GM23248 (cell line): ENCODE data around the gene ARFIP1. TPM values are rescaled to one million over a fixed set of nuclear protein-coding genes. Genes with fewer than 3 reads are reported as not detected.

Source experiments
- DNase-seq: peaks from one replicate; pipeline ENCODE4 v3.0.0-alpha.2; 2015
- H2AFZ ChIP-seq: fragments of 200-600 bp; sonication (generic); 2 replicates; pipeline ENCODE4 v1.6.1; 2016; ENCODE audit warnings: antibody characterized with exemption
- H3F3A ChIP-seq: fragments of 200-600 bp; sonication (generic); 2 replicates; pipeline ENCODE4 v1.6.1; 2016; ENCODE audit warnings: mild to moderate bottlenecking, antibody characterized with exemption, mixed run types; ENCODE audit not compliant: insufficient read depth
- H3K27ac ChIP-seq: fragments of 200-600 bp; sonication (generic); 2 replicates; pipeline ENCODE4 v1.5.1; 2016; ENCODE audit warnings: mild to moderate bottlenecking
- H3K27me3 ChIP-seq: fragments of 200-600 bp; sonication (generic); replicated peaks from 2 replicates; pipeline ENCODE4 v1.6.1; 2016; ENCODE audit warnings: mild to moderate bottlenecking; ENCODE audit not compliant: insufficient read depth
- H3K36me3 ChIP-seq: fragments of 200-600 bp; sonication (generic); 2 replicates; pipeline ENCODE4 v1.6.1; 2016; ENCODE audit warnings: low read depth, mild to moderate bottlenecking
- H3K4me1 ChIP-seq: fragments of 200-600 bp; sonication (generic); 2 replicates; pipeline ENCODE4 v1.6.1; 2016; ENCODE audit warnings: mild to moderate bottlenecking; ENCODE audit not compliant: insufficient read depth
- H3K4me2 ChIP-seq: fragments of 200-600 bp; sonication (generic); one replicate; pipeline ENCODE4 v1.6.1; 2016; ENCODE audit warnings: mild to moderate bottlenecking; ENCODE audit not compliant: unreplicated experiment
- H3K4me3 ChIP-seq: fragments of 200-600 bp; sonication (generic); 2 replicates; pipeline ENCODE4 v1.5.1; 2016; ENCODE audit warnings: mild to moderate bottlenecking
- H3K79me2 ChIP-seq: fragments of 200-600 bp; sonication (generic); 2 replicates; pipeline ENCODE4 v1.6.1; 2016; ENCODE audit warnings: mild to moderate bottlenecking; ENCODE audit not compliant: insufficient read depth
- H3K9ac ChIP-seq: fragments of 200-600 bp; sonication (generic); 2 replicates; pipeline ENCODE4 v1.6.1; 2016; ENCODE audit warnings: mild to moderate bottlenecking
- H3K9me2 ChIP-seq: fragments of 200-600 bp; sonication (generic); 2 replicates; pipeline ENCODE4 v1.6.1; 2016; ENCODE audit warnings: mixed run types, mild to moderate bottlenecking, moderate library complexity; ENCODE audit not compliant: insufficient read depth
- H3K9me3 ChIP-seq: fragments of 200-600 bp; sonication (generic); one replicate; pipeline ENCODE4 v1.6.1; 2017; ENCODE audit warnings: low read depth
- H4K20me1 ChIP-seq: fragments of 200-600 bp; sonication (generic); 2 replicates; pipeline ENCODE4 v1.6.0; 2016; ENCODE audit not compliant: insufficient read depth
- EZH2 ChIP-seq: fragments of 200-600 bp; sonication (generic); IDR thresholded peaks from 2 replicates; pipeline ENCODE4 v1.6.1; 2018; ENCODE audit warnings: antibody characterized with exemption, mild to moderate bottlenecking; ENCODE audit not compliant: insufficient read depth, poor library complexity, severe bottlenecking
- EZH2phosphoT487 ChIP-seq: fragments of 200-600 bp; sonication (generic); IDR thresholded peaks from 2 replicates; pipeline ENCODE4 v1.6.1; 2018; ENCODE audit warnings: antibody characterized with exemption, moderate library complexity, mild to moderate bottlenecking, low read depth; ENCODE audit not compliant: insufficient read depth
- WGBS, 2 experiments: methylation state at CpG; one replicate each; pipeline ENCODE4 v1.1.6; 2015 to 2017; ENCODE audit warnings: low lambda C conversion rate in 2 of 2, low coverage in 1 of 2; ENCODE audit errors: missing lambda C conversion rate in 2 of 2; 5-methylcytosine and 5-hydroxymethylcytosine counted together
- in situ Hi-C: fragments of 300-500 bp; cut with MboI; formaldehyde crosslinking; loops from 2 replicates; pipeline ENCODE4 v1.15.0; 2020
- polyA plus RNA-seq: library from polyadenylated mRNA; unstranded; fragments of >200 nt; fragmentation: Nextera tagmentation; extraction: Ambion mirVana; gene quantifications from 2 replicates; pipeline ENCODE4 v1.2.1, GENCODE V29; 2016
- total RNA-seq: library from RNA; depleted of rRNA; stranded (reverse); fragments of >200 nt; shearing (Covaris generic); gene quantifications from 2 replicates; pipeline ENCODE4 v1.2.3, GENCODE V29; 2014

Gene ARFIP1
- total and polyA plus RNA-seq, 2 experiments from 2014 or later, result 40.7 to 61.4 TPM

GRCh38 chr4:152946446-152946845, 166.7 kb downstream of the ARFIP1 start:
- Histone ChIP-seq H3K27ac (no peak overlapping the region), H3K9me3 (no peaks in the 10 kb centered on the region), H3K79me2 (no peaks in the 10 kb centered on the region), H3K27me3 (no peaks in the 10 kb centered on the region), H3K4me3 (no peak overlapping the region), H3K4me1 (peaks cover 15% of the 10 kb centered on the region), H3K4me2 (no peak overlapping the region), H4K20me1 (no peaks in the 10 kb centered on the region), H3K9ac (no peak overlapping the region), H2AFZ (no peak overlapping the region), H3K36me3 (no peaks in the 10 kb centered on the region), H3F3A (peaks cover 16% of the 10 kb centered on the region), H3K9me2 (no peaks in the 10 kb centered on the region)
- in situ Hi-C loops, result no loop called here
- 92 to 97% methylated on average over 4 of the region's 4 CpGs for WGBS, 2 experiments
- no peak for DNase-seq
- TF ChIP-seq EZH2phosphoT487 (no peak), EZH2 (no peak)

- WGBS, 2 experiments, result 66 to 77% methylated on average over 2 of the region's 2 CpGs
- peaks cover 15% of the 10 kb centered on the region for H3K4me1 ChIP-seq
- no peaks in the 10 kb centered on the region for H3K79me2 ChIP-seq
- no peaks in the 10 kb centered on the region for H3K27me3 ChIP-seq
- no peaks in the 10 kb centered on the region for H3K9me3 ChIP-seq
- H2AFZ ChIP-seq, result no peak overlapping the region
- no peaks in the 10 kb centered on the region for H3K36me3 ChIP-seq
- TF ChIP-seq EZH2phosphoT487 (no peak), EZH2 (no peak)
- H3K27ac ChIP-seq, result no peak overlapping the region
- peaks cover 16% of the 10 kb centered on the region for H3F3A ChIP-seq
- H3K4me3 ChIP-seq, result no peak overlapping the region
- no peak overlapping the region for H3K9ac ChIP-seq
- H3K4me2 ChIP-seq, result no peak overlapping the region
- H4K20me1 ChIP-seq, result no peaks in the 10 kb centered on the region
- H3K9me2 ChIP-seq, result no peaks in the 10 kb centered on the region
- DNase-seq, result no peak
- in situ Hi-C loops, result no loop called here
Observed at GRCh38 chr4:152947311-152947710, 167.6 kb downstream of the ARFIP1 start.

- Histone ChIP-seq H3K36me3 (no peaks in the 10 kb centered on the region), H4K20me1 (no peaks in the 10 kb centered on the region), H3K4me2 (no peak overlapping the region), H3K27ac (no peak overlapping the region), H3K9me3 (no peaks in the 10 kb centered on the region), H3K4me1 (no peaks in the 10 kb centered on the region), H3F3A (no peaks in the 10 kb centered on the region), H3K79me2 (no peaks in the 10 kb centered on the region), H3K27me3 (no peaks in the 10 kb centered on the region), H3K9me2 (no peaks in the 10 kb centered on the region), H2AFZ (no peak overlapping the region), H3K9ac (no peak overlapping the region), H3K4me3 (no peak overlapping the region)
- in situ Hi-C loops, result no loop called here
- DNase-seq, result no peak
- TF ChIP-seq EZH2 (no peak), EZH2phosphoT487 (no peak)
- WGBS, 2 experiments, result 88 to 94% methylated on average over 8 of the region's 8 CpGs
Observed at GRCh38 chr4:152949930-152950329, 170.2 kb downstream of the ARFIP1 start.

- Histone ChIP-seq H4K20me1 (no peaks in the 10 kb centered on the region), H3K4me3 (no peak overlapping the region), H3K9me3 (no peaks in the 10 kb centered on the region), H3K27ac (no peak overlapping the region), H3K9ac (no peak overlapping the region), H3F3A (no peaks in the 10 kb centered on the region), H3K36me3 (no peaks in the 10 kb centered on the region), H2AFZ (no peak overlapping the region), H3K27me3 (no peaks in the 10 kb centered on the region), H3K4me1 (no peaks in the 10 kb centered on the region), H3K4me2 (no peak overlapping the region), H3K79me2 (no peaks in the 10 kb centered on the region), H3K9me2 (no peaks in the 10 kb centered on the region)
- in situ Hi-C loops, result no loop called here
- 79 to 83% methylated on average over 11 of the region's 11 CpGs for WGBS, 2 experiments
- DNase-seq, result no peak
- TF ChIP-seq EZH2phosphoT487 (no peak), EZH2 (no peak)
Observed at GRCh38 chr4:152950402-152951274, 170.9 kb downstream of the ARFIP1 start.
